Ectodermal cell (in vitro differentiated cells): Measurements from ENCODE around the gene PRKCB.
"Not testable (repeated sequence)": the region's sequence is repeated elsewhere in the genome, so short reads cannot be mapped to it uniquely, and the experiment has no call there.

Experiments
- H3K27ac ChIP-seq: 2 replicates; pipeline ENCODE4 v1.7.0; 2013; ENCODE audit warnings: mild to moderate bottlenecking, low read depth, low read length; ENCODE audit not compliant: insufficient read depth, poor library complexity, severe bottlenecking
- H3K27me3 ChIP-seq: 2 replicates; pipeline ENCODE4 v1.7.0; 2013; ENCODE audit warnings: mild to moderate bottlenecking, low read length; ENCODE audit not compliant: insufficient read depth, control insufficient read depth, poor library complexity, severe bottlenecking
- H3K36me3 ChIP-seq: one replicate; pipeline ENCODE4 v1.7.0; 2013; ENCODE audit warnings: low read length; ENCODE audit not compliant: control insufficient read depth, insufficient read depth
- H3K4me1 ChIP-seq: one replicate; pipeline ENCODE4 v1.7.0; 2013; ENCODE audit warnings: low read length; ENCODE audit not compliant: control insufficient read depth, insufficient read depth
- H3K4me3 ChIP-seq: 2 replicates; pipeline ENCODE4 v1.7.0; 2013; ENCODE audit warnings: low read depth, low read length, control low read depth; ENCODE audit not compliant: insufficient read depth
- H3K9me3 ChIP-seq: 2 replicates; pipeline ENCODE4 v1.7.0; 2013; ENCODE audit warnings: mild to moderate bottlenecking, low read length, moderate library complexity; ENCODE audit not compliant: control insufficient read depth
- WGBS, 2 experiments: methylation state at CpG; one replicate each; pipeline ENCODE4 v1.1.7; 2013; ENCODE audit warnings: missing lambda C conversion rate in 2 of 2; 5-methylcytosine and 5-hydroxymethylcytosine counted together

PRKCB gene

DNA sequence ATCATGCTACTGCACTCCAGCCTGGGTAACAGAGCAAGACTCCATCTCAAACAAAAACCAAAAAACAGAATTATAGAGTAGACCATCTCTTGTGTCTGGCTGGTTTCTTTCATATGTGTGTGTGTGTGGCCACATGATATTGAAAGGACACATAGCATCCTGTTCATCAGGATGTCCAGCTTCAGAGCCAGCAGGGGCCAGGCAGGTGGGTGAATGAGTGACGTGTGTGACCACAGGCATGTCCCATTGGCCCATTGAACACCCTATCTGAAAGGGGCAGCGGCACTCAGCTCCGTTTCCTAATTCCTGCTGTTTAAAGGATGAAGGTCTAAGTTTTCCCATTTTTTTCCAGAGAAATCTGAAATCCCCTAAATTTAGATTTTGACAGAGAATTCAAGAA lies 174.2 kb downstream of the PRKCB start:
- Histone ChIP-seq H3K27me3 (no peaks in the 10 kb centered on the region), H3K4me1 (peaks cover 4% of the 10 kb centered on the region), H3K9me3 (no peaks in the 10 kb centered on the region), H3K4me3 (no peak overlapping the region), H3K36me3 (no peaks in the 10 kb centered on the region), H3K27ac (no peak overlapping the region)
- WGBS, 2 experiments: 73 to 92% methylated on average over 3 of the region's 3 CpGs

GRCh38 chr16:24010440-24011089 lies 174.8 kb downstream of the PRKCB start:
- Histone ChIP-seq H3K9me3 (no peaks in the 10 kb centered on the region), H3K36me3 (no peaks in the 10 kb centered on the region), H3K4me3 (no peak overlapping the region), H3K27ac (no peak overlapping the region), H3K4me1 (peaks cover 4% of the 10 kb centered on the region), H3K27me3 (no peaks in the 10 kb centered on the region)
- WGBS, 2 experiments: 56 to 59% methylated on average over 8 of the region's 8 CpGs

DNA sequence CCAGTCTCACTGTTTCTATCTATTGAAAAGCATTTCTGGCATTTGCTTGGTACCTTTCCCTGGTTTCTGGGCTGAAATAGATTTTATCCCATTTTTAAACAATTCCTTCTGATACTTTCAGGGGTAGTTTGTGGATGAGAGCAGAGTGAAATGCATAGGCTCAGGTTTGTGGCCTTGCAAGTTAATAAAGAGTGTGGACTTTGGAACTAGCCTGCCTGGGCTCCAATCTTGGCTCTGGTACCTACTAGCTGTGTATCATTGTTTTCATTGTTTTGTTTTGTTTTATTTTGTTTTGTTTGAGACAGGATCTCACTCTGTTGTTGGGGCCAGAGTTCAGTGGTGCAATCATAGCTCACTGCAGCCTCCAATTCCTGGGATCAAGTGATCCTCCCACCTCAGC lies 175.5 kb downstream of the PRKCB start:
- H3K4me1 ChIP-seq: peaks cover 4% of the 10 kb centered on the region

GRCh38 chr16:24013054-24013636 lies 177.4 kb downstream of the PRKCB start:
- no peaks in the 10 kb centered on the region for H3K36me3 ChIP-seq
- no peak overlapping the region for H3K27ac ChIP-seq
- peaks cover 4% of the 10 kb centered on the region for H3K4me1 ChIP-seq
- no peak overlapping the region for H3K4me3 ChIP-seq
- 85 to 91% methylated on average over 4 of the region's 5 CpGs for WGBS, 2 experiments
- H3K27me3 ChIP-seq: no peaks in the 10 kb centered on the region
- no peaks in the 10 kb centered on the region for H3K9me3 ChIP-seq

More for the DNA sequence above, 175.5 kb downstream of the PRKCB start:
- Histone ChIP-seq H3K36me3 (no peaks in the 10 kb centered on the region), H3K27ac (no peak overlapping the region), H3K4me3 (no peak overlapping the region), H3K27me3 (no peaks in the 10 kb centered on the region), H3K9me3 (no peaks in the 10 kb centered on the region)

DNA sequence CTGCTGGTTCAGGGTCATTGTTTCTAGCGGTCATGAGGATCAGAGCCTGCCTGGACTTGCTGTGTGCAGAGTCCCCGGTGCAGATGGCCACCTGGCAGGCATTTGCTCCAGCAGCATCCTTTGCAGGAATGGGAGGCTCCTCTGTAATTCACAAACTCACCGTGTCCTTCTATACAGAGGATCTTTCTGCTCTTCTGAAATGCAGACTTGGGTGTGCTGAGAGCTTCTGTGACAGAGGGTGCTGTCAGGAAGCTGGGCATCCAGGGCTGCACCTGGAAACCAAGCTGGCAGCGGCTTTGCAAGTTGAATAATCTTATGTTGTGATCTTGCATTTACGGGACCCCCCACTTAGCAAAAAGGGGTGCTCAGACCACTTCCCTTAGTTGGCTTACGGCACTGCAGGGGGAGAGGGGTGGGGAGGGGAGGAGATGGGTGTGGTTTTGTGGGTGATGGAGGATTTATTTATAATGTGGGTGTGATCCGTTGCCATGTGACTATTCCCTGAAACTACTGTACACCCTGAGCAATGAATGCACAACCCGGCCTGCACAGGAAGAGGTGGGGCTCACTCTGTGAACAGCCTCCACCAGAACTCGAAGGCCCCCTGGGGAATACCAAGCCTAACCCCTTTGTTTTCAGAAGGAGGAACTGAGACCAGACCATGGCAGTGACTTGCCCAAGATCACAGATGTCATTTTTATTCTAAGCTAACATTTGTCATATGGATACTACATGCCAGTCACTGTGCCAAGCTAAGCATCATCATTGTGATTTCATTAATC lies 178.3 kb downstream of the PRKCB start:
- no peaks in the 10 kb centered on the region for H3K27me3 ChIP-seq
- H3K4me3 ChIP-seq: no peak overlapping the region
- no peaks in the 10 kb centered on the region for H3K9me3 ChIP-seq
- no peaks in the 10 kb centered on the region for H3K36me3 ChIP-seq
- H3K4me1 ChIP-seq: peaks cover 4% of the 10 kb centered on the region
- no peak overlapping the region for H3K27ac ChIP-seq
- 74 to 76% methylated on average over 9 of the region's 9 CpGs for WGBS, 2 experiments

DNA sequence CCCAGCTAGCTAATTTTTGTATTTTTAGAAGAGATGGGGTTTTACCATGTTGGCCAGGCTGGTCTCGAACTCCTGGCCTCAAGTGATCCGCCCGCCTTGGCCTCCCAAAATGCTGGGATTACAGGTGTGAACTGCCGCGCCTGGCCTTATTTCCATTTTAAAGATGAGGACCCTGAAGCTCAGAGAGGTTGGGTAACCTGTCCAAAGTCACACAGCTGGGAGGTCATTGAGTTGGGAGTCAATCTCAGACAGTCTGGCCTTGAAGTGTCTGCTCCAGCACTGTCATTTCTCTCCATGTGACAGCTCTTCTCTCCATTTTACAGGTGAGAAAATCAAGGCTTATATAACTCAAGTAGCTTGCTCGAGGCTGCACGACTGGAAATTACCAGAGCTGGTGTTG lies 179.2 kb downstream of the PRKCB start:
- H3K27ac ChIP-seq, H3K9me3 ChIP-seq, H3K27me3 ChIP-seq, H3K4me1 ChIP-seq, H3K4me3 ChIP-seq, H3K36me3 ChIP-seq: not testable (repeated sequence)
- 90 to 93% methylated on average over 7 of the region's 7 CpGs for WGBS, 2 experiments

DNA sequence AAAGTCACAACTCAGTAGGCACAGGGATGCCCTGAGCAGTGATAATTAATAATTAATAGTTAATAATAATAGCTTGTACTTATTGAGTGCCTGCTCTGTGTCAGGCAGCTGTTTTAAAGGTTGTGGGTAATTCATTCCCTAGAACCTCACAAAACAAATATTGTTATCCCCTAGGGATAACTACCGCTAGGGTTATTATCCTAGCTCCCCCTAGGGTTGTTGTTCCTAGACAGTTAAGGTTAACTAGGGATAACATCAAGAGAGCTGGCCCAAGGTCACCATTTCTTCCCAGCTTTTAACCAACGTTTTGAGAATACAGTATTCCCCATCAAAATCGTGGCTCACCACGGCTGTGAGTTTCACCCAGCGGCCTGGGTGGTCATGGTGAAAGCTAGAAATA lies 180.1 kb downstream of the PRKCB start:
- Histone ChIP-seq H3K27me3 (no peaks in the 10 kb centered on the region), H3K4me3 (no peak overlapping the region), H3K9me3 (no peaks in the 10 kb centered on the region), H3K36me3 (no peaks in the 10 kb centered on the region), H3K27ac (no peak overlapping the region), H3K4me1 (no peaks in the 10 kb centered on the region)
- 71 to 78% methylated on average over 5 of the region's 5 CpGs for WGBS, 2 experiments

DNA sequence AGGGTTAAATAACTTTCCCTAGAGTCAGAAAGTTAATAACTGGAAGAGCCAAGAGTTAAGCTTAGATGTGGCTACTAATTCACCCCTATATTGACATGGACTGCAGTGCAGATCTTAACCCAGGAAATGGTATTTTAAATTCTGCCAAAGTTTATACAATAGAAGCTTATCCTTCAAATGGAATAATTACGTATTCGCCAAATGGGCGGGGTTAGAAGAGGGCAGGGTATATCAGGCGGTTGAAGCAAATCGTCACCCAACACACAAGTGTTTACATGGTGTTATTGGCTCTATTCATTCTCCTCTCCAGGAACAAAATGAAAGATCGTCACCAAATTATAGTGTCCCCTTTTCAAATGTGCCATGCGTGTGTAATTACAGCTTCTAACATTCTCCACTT lies 182.7 kb downstream of the PRKCB start:
- Histone ChIP-seq H3K4me1 (no peaks in the 10 kb centered on the region), H3K27ac (no peak overlapping the region), H3K9me3 (no peaks in the 10 kb centered on the region), H3K36me3 (no peaks in the 10 kb centered on the region), H3K27me3 (no peaks in the 10 kb centered on the region), H3K4me3 (no peak overlapping the region)
- 94% methylated on average over 7 of the region's 7 CpGs for WGBS, 2 experiments

DNA sequence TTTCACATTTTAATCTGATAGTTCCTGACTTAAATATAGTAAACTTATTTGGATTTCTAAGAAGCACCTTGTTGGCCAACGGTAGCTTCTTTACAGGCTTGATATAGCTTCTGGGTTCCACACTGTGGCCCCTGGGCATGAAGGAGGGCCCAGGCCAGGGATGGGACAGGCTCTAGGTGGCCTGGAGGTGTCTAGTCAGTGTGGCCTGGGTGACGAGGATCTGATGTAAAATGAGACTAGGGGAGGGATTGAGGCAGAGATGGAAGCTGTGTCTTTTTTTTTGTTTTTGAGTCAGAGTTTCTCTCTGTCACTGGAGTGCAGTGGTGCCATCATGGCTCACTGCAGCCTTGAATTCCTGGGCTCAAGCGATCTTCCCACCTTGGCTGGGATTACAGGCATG lies 187.0 kb downstream of the PRKCB start:
- no peaks in the 10 kb centered on the region for H3K4me1 ChIP-seq
- 95 to 97% methylated on average over 3 of the region's 3 CpGs for WGBS, 2 experiments
- no peak overlapping the region for H3K4me3 ChIP-seq
- no peaks in the 10 kb centered on the region for H3K36me3 ChIP-seq
- no peak overlapping the region for H3K27ac ChIP-seq
- no peaks in the 10 kb centered on the region for H3K27me3 ChIP-seq
- no peaks in the 10 kb centered on the region for H3K9me3 ChIP-seq

- no peak overlapping the region for H3K27ac ChIP-seq
- no peak overlapping the region for H3K4me3 ChIP-seq
- 78 to 82% methylated on average over 6 of the region's 6 CpGs for WGBS, 2 experiments
- H3K4me1 ChIP-seq: no peaks in the 10 kb centered on the region
- H3K9me3 ChIP-seq: no peaks in the 10 kb centered on the region
- H3K27me3 ChIP-seq: no peaks in the 10 kb centered on the region
- no peaks in the 10 kb centered on the region for H3K36me3 ChIP-seq
Observed at GRCh38 chr16:24023621-24024020, 187.8 kb downstream of the PRKCB start.
